Measurements from ENCODE around the gene POU3F4. TPM values are rescaled to one million over a fixed set of nuclear protein-coding genes. Genes with fewer than 3 reads are reported as not detected.

The POU3F4 gene
- total RNA-seq, 4 donors from 2014 or later: not detected

GRCh38 chrX:83512111-83512510 is 4.0 kb downstream of the POU3F4 start:
- peaks cover 43% of the 10 kb centered on the region for H3K27me3 ChIP-seq
- no peak for TF ChIP-seq POLR2AphosphoS5 (IDR thresholded peaks at IDR 0.05)
- TF ChIP-seq, protein P1, sequence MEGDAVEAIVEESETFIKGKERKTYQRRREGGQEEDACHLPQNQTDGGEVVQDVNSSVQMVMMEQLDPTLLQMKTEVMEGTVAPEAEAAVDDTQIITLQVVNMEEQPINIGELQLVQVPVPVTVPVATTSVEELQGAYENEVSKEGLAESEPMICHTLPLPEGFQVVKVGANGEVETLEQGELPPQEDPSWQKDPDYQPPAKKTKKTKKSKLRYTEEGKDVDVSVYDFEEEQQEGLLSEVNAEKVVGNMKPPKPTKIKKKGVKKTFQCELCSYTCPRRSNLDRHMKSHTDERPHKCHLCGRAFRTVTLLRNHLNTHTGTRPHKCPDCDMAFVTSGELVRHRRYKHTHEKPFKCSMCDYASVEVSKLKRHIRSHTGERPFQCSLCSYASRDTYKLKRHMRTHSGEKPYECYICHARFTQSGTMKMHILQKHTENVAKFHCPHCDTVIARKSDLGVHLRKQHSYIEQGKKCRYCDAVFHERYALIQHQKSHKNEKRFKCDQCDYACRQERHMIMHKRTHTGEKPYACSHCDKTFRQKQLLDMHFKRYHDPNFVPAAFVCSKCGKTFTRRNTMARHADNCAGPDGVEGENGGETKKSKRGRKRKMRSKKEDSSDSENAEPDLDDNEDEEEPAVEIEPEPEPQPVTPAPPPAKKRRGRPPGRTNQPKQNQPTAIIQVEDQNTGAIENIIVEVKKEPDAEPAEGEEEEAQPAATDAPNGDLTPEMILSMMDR (IDR thresholded peaks at IDR 0.05): no peak
- no peak for TF ChIP-seq EP300 (IDR thresholded peaks at IDR 0.05)
- no peak for TF ChIP-seq POLR2A (IDR thresholded peaks at IDR 0.05)

GRCh38 chrX:83516597-83516996 is 8.5 kb downstream of the POU3F4 start:
- 77% methylated on average over 1 of the region's 1 CpG for WGBS
- Histone ChIP-seq H3K4me3 (no peak overlapping the region), H3K27ac (no peak overlapping the region), H3K27me3 (peaks cover 5% of the 10 kb centered on the region), H3K36me3 (no peaks in the 10 kb centered on the region), H3K4me1 (no peaks in the 10 kb centered on the region), H3K9me3 (no peaks in the 10 kb centered on the region)
- TF ChIP-seq EP300 (IDR thresholded peaks at IDR 0.05) (no peak), POLR2AphosphoS5 (IDR thresholded peaks at IDR 0.05) (no peak), POLR2A (IDR thresholded peaks at IDR 0.05) (no peak)
- TF ChIP-seq, protein P1 (IDR thresholded peaks at IDR 0.05): no peak
- DNase-seq (ENCODE audit: low spot score in 2 of 2): no peak

More at GRCh38 chrX:83512111-83512510, 4.0 kb downstream of the POU3F4 start:
- 56% methylated on average over 14 of the region's 14 CpGs for WGBS
- no peak for DNase-seq (ENCODE audit: low spot score in 2 of 2)
- H3K36me3 ChIP-seq: no peaks in the 10 kb centered on the region
- H3K9me3 ChIP-seq: no peaks in the 10 kb centered on the region
- peaks cover 5% of the 10 kb centered on the region for H3K4me1 ChIP-seq
- no peak overlapping the region for H3K27ac ChIP-seq
- no peak overlapping the region for H3K4me3 ChIP-seq

DNA sequence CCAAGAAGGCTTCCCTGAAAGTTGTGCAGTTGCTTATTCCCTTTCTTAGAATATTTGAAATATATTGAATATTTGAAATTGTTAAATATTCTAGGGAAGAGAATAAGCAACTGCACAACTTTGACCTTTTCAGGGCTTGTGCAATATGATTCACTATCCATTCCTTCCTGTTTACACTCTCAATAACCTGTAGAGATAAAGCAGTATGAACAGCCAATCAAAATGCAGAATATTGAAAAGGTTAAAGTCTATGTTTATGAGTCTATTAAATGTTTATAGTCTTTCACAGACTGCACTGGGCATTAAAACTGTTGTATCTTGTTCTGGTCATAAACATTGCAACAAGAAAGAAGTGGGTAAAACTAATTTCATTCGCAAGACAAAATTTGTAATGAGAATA is 13.8 kb downstream of the POU3F4 start:
- 83% methylated on average over 1 of the region's 1 CpG for WGBS
- Histone ChIP-seq H3K27me3 (no peaks in the 10 kb centered on the region), H3K9me3 (no peaks in the 10 kb centered on the region), H3K4me3 (no peak overlapping the region), H3K36me3 (no peaks in the 10 kb centered on the region), H3K27ac (no peak overlapping the region), H3K4me1 (no peaks in the 10 kb centered on the region)
- DNase-seq (ENCODE audit: low spot score in 2 of 2): no peak
- no peak for TF ChIP-seq POLR2A (IDR thresholded peaks at IDR 0.05)
- no peak for TF ChIP-seq POLR2AphosphoS5 (IDR thresholded peaks at IDR 0.05)
- TF ChIP-seq EP300 (IDR thresholded peaks at IDR 0.05): no peak
- TF ChIP-seq, protein P1 (IDR thresholded peaks at IDR 0.05): no peak

GRCh38 chrX:83529950-83530349 is 21.9 kb downstream of the POU3F4 start:
- no peaks in the 10 kb centered on the region for H3K36me3 ChIP-seq
- TF ChIP-seq, protein P1 (IDR thresholded peaks at IDR 0.05): no peak
- TF ChIP-seq POLR2A (IDR thresholded peaks at IDR 0.05) (no peak), POLR2AphosphoS5 (IDR thresholded peaks at IDR 0.05) (no peak), EP300 (IDR thresholded peaks at IDR 0.05) (no peak)
- no peaks in the 10 kb centered on the region for H3K9me3 ChIP-seq
- H3K4me1 ChIP-seq: no peaks in the 10 kb centered on the region
- H3K27ac ChIP-seq: no peak overlapping the region
- 41% methylated on average over 1 of the region's 1 CpG for WGBS
- no peak overlapping the region for H3K4me3 ChIP-seq
- no peak for DNase-seq (ENCODE audit: low spot score in 2 of 2)
- no peaks in the 10 kb centered on the region for H3K27me3 ChIP-seq

DNA sequence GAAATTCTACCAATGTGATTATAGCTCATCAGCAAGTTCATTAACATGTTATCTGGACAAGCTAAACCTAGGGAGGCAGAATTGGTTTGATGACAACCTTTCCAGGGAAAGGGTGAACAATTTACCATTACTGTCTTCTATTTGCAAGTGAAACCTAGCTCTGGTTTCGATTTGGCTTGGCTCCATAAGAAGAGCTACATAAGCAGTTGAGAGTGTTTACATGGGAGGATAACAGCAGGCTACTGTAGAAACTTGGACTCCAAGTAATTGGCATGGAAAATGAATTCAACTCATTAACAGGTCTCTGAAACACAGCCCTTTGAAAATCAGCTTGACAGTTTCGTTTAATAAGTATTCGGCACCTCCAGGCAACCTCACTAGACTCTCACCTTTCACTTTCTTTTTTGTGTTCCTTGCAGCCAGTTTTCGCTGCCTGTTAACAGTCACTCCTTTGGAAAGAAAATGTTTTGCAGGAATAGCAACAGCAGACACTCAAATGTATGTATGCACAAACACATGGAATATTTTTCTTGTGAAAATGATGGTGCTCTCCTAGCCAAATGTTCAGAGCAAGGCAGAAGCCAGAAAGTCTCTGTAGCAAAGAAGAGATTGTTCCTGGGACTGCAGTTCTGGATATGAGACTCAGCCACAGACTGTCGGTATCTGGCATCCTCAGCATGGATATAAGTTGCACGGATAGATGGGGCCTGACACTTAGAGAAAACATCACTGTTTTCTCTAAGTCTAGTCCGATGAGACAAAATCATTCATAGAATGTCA is 27.5 kb downstream of the POU3F4 start:
- TF ChIP-seq, protein P1 (IDR thresholded peaks at IDR 0.05): no peak
- TF ChIP-seq EP300 (IDR thresholded peaks at IDR 0.05): no peak
- no peak for TF ChIP-seq POLR2A (IDR thresholded peaks at IDR 0.05)
- H3K9me3 ChIP-seq: no peaks in the 10 kb centered on the region
- H3K4me3 ChIP-seq: no peak overlapping the region
- H3K27me3 ChIP-seq: no peaks in the 10 kb centered on the region
- DNase-seq (ENCODE audit: low spot score in 2 of 2): no peak
- no peak overlapping the region for H3K27ac ChIP-seq
- WGBS: 49% methylated on average over 7 of the region's 7 CpGs
- no peaks in the 10 kb centered on the region for H3K36me3 ChIP-seq
- no peaks in the 10 kb centered on the region for H3K4me1 ChIP-seq
